GM12875 (cell line): ENCODE results near the gene RBMS2.
A peak's percentile ranks its signal among the peaks of the same experiment; 100 is the strongest.
"Not testable (repeated sequence)": the region's sequence is repeated elsewhere in the genome, so short reads cannot be mapped to it uniquely, and the experiment has no call there.

Source experiments
- H3K4me3 ChIP-seq: one replicate; pipeline ENCODE4 v1.5.1; 2011; ENCODE audit warnings: low read depth, low read length, control low read depth
- TF ChIP-seq, protein P1 (sequence below): IDR thresholded peaks from 2 replicates; pipeline ENCODE4 v1.5.1; 2011; ENCODE audit warnings: low read depth, mild to moderate bottlenecking, control low read depth, inconsistent platforms, low read length, moderate library complexity, borderline replicate concordance; ENCODE audit not compliant: insufficient read depth

RBMS2 gene

DNA sequence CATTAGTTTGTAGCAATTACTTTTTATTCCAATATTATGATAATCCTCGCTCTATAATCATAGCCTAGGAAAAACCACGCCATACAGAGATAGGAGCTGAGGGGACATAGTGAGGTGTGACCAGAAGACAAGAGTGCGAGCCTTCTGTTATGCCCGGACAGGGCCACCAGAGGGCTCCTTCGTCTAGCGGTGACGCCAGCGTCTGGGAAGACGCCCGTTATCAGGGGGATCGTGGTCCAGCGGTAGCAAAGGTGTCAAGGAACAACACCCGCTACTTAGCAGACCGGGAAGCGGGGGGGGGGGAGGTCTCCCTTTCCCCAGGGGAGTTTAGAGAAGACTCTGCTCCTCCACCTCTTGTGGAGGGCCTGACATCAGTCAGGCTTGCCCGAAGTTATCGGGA lies 24.9 kb upstream of the RBMS2 start:
- TF ChIP-seq, protein P1, sequence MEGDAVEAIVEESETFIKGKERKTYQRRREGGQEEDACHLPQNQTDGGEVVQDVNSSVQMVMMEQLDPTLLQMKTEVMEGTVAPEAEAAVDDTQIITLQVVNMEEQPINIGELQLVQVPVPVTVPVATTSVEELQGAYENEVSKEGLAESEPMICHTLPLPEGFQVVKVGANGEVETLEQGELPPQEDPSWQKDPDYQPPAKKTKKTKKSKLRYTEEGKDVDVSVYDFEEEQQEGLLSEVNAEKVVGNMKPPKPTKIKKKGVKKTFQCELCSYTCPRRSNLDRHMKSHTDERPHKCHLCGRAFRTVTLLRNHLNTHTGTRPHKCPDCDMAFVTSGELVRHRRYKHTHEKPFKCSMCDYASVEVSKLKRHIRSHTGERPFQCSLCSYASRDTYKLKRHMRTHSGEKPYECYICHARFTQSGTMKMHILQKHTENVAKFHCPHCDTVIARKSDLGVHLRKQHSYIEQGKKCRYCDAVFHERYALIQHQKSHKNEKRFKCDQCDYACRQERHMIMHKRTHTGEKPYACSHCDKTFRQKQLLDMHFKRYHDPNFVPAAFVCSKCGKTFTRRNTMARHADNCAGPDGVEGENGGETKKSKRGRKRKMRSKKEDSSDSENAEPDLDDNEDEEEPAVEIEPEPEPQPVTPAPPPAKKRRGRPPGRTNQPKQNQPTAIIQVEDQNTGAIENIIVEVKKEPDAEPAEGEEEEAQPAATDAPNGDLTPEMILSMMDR: peak; percentile 51; the same call in 1 of the 2 replicates
- not testable (repeated sequence) for H3K4me3 ChIP-seq

GRCh38 chr12:56498126-56498902 lies 23.3 kb upstream of the RBMS2 start:
- not testable (repeated sequence) for H3K4me3 ChIP-seq

- H3K4me3 ChIP-seq: not testable (repeated sequence)
These were observed 22.2 kb upstream of the RBMS2 start for GRCh38 chr12:56499452-56499851.

DNA sequence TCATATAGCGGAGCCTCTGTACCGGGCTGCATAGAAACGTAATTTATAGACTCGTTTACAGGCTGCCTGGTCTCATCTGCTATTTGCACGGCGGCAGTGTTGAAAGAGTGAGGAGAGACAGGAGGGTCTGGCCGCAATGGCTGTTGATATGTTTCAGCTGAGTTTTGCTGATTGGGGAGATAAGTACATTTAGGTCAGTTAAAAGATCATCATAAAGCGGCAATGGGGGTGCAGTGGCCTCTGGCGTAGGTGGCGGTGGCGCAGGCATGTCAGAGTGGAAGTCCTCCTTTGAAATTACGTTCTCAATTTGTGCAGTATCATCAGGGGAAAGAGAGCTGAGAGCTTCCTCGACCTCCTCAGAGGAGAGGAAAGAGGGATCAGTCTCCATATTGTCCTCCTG lies 21.7 kb upstream of the RBMS2 start:
- H3K4me3 ChIP-seq: not testable (repeated sequence)

- TF ChIP-seq, protein P1: no peak
- no peak overlapping the region for H3K4me3 ChIP-seq
These were observed 10.8 kb upstream of the RBMS2 start for GRCh38 chr12:56510786-56511185.

DNA sequence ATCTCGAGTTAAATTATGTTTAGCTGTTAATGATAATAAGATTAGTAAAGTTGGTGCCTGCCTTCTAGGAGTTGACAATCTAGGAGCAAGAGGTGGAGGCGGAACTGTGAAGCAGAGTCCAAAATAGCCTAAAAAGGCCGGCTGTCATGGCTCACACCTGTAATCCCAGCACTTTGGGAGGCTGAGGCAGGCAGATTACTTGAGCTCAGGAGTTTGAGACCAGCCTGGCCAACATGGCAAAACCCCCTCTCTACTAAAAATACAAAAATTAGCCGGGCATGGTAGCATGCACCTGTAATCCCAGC lies 7.7 kb upstream of the RBMS2 start:
- not testable (repeated sequence) for H3K4me3 ChIP-seq

DNA sequence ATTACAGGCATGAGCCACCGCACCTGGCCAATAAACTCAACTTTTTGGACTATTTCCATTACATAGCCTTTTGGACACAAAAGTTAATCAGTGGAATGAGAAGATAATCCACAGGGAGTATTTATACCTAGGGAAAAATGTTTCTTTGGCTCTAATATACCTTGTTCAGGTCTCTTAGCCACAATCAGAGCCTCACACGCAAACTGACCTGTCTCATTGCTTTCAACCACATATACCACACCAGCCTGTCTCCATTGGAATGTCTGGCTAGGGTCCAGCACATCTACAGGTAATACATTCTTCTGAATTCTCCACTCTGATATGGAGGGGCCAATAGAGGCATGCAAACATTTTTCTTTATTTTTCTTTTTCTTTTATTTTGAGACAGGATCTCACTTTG lies 3.8 kb upstream of the RBMS2 start:
- H3K4me3 ChIP-seq: no peak overlapping the region
- TF ChIP-seq, protein P1: no peak

DNA sequence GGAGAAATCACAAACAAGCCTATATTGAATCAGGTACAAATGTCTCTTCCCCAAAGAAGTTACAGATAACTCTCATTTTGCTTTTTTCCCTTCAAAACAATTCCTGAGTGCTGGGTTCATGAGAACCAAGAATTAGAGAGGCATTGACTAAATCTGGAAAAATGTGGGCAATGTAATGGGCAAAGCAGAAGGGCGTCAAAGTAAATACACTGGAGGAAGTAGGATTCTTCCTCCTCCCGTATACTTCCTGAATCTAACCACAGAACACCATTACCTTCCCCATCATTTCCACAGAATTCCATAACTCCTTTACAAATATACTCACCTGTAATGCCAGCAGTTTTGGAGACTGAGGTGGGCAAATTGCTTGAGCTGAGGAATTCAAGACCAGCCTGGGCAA lies 3.0 kb upstream of the RBMS2 start:
- H3K4me3 ChIP-seq: no peak overlapping the region
- TF ChIP-seq, protein P1: no peak

- no peak overlapping the region for H3K4me3 ChIP-seq
- TF ChIP-seq, protein P1: no peak
These were observed 1.6 kb upstream of the RBMS2 start for GRCh38 chr12:56520048-56520447.

- TF ChIP-seq, protein P1: no peak
These were observed 1.1 kb upstream of the RBMS2 start for GRCh38 chr12:56520506-56520905.

More at GRCh38 chr12:56520506-56520905, 1.1 kb upstream of the RBMS2 start:
- H3K4me3 ChIP-seq: no peak overlapping the region
